ENCODE results near the gene ABCF1.

Gene ABCF1

GRCh38 chr6:30626484-30627366 lies 55.5 kb downstream of the ABCF1 start, which contains the start of gene ATAT1:
TSS of gene ATAT1 (plus strand) at chr6:30626874.
- DNase-seq: peak; percentile 83

DNA sequence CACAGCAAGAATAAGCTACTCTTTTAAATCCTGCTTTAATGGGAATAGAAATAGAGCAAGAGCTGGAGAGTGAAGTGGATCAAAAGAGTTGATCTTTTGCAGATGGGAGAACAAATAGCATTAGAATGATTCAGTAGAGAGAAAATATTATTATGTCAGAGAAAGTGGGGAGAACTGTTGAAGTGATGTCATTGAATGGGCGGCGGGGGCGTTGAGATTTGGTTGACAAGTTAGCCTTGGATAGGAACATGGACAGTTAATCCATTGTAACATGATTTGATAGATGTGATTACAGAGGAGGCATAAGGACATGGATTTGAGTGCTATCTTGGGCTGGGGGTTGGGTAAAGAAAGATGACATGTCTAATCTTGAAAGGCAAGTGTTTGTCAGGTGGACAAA lies 64.6 kb downstream of the ABCF1 start:
- no peak for DNase-seq

- DNase-seq: no peak
These were observed 69.2 kb downstream of the ABCF1 start for GRCh38 chr6:30640481-30640880.

DNA sequence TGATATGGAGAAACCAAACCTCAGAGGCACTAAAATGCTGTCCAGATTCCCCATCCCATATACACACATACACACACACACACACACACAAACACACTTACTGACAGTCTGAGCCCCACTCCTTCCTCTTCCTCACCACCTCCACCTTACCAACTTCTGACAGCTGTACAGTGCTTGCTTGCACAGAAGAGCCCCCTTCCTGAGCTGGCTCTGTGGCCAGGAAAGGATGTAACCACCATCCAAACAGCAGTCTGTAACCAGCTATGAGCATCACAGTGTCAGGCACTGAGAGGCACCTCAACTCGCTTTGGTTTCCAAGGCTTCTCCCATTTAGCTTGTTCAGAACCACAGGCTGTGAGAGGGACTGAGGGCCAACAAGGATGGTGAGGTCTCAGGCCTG lies 69.8 kb downstream of the ABCF1 start:
- DNase-seq: no peak

Data from effector CD8-positive, alpha-beta T cell (primary cell).